ENCODE results near the gene SUSD3. TPM values are rescaled to one million over a fixed set of nuclear protein-coding genes. Genes with fewer than 3 reads are reported as not detected.

SUSD3 gene
- total and polyA plus RNA-seq, 2 donors (not counting 1 experiment from before 2014, with no cell fraction given), result 0.17 to 4.6 TPM

DNA sequence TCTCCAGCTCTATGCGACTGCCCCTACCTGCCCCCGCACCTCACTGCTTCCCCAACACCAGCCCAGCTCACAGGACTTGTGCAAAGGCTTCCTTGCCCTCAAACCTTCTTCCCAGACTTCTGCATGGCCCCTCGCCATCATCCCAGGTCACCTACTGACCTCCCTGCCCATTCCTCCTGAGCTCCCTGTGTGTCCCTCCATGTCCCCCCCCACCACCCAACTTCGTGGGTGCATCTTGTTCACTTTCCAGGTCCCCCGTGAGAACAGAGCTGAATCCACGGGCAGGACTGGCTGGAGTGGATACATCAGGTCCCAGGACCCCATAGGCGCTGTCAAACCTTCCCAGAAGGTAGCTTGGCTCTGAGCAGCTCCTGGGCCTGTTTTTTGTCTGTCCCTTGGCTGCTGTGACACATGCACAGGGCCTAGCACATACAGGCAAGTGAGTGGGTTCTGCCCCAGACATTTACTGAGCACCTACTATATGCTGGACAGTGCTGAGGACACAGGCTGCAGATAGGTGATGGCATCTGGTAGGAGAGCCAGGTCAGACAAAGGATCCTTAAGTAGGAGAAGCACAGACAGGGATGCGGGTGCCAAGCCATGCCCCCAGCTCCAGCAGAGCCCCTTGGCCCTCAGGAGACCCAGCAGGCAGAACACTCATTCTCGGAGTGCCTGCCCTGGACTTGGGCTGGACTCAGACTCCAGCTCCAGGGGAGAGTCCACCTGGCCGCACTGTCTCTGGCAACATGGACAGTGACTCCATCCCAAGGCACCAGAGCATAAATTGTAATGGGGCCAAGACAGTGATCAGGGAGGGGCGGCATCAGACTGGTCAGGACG, 60.6 kb downstream of the SUSD3 start:
- H3K79me2 ChIP-seq (ENCODE audit: control insufficient read depth, insufficient read depth, low read length), result no peaks in the 10 kb centered on the region
- H3K9me3 ChIP-seq (ENCODE audit: control insufficient read depth, insufficient read depth, low read depth, low read length), result no peaks in the 10 kb centered on the region
- H3K27me3 ChIP-seq (ENCODE audit: control insufficient read depth, insufficient read depth, low read length), result no peaks in the 10 kb centered on the region
- TF ChIP-seq CTCF (conservative IDR thresholded peaks at IDR 0.05 in 1 of 2, IDR thresholded peaks at IDR 0.05 in 1 of 2; ENCODE audit: low read depth in 1 of 2, low read length in 2 of 2) (no peak), EZH2 (IDR thresholded peaks at IDR 0.05; ENCODE audit: low read length, missing control alignments) (no peak)
- no peak overlapping the region for H3K9ac ChIP-seq (ENCODE audit: insufficient read depth, low read length)
- H4K20me1 ChIP-seq (ENCODE audit: control insufficient read depth, extremely low read depth, insufficient read depth, low read length), result no peaks in the 10 kb centered on the region
- H3K4me1 ChIP-seq (ENCODE audit: control insufficient read depth, extremely low read depth, insufficient read depth, low read length), result peaks cover 8% of the 10 kb centered on the region
- H3K36me3 ChIP-seq (ENCODE audit: control insufficient read depth, insufficient read depth, low read length), result peaks cover 4% of the 10 kb centered on the region
- no peak overlapping the region for H3K4me2 ChIP-seq (ENCODE audit: extremely low read depth, insufficient read depth, low read length)
- H2AFZ ChIP-seq (ENCODE audit: low read length), result no peak overlapping the region
- no peak for DNase-seq (ENCODE audit: low read depth in 2 of 2)
- peak overlapping the region; percentile 42 for H3K27ac ChIP-seq (ENCODE audit: insufficient read depth, low read length)
- no peak overlapping the region for H3K4me3 ChIP-seq (replicated peaks in 1 of 4; ENCODE audit: control extremely low read depth in 1 of 4, insufficient read depth in 1 of 4, low read depth in 3 of 4, low read length in 4 of 4)

GRCh38 chr9:93119703-93119952, 61.1 kb downstream of the SUSD3 start:
- Histone ChIP-seq H3K4me3 (replicated peaks in 1 of 4; ENCODE audit: control extremely low read depth in 1 of 4, insufficient read depth in 1 of 4, low read depth in 3 of 4, low read length in 4 of 4) (no peak overlapping the region), H3K9ac (ENCODE audit: insufficient read depth, low read length) (no peak overlapping the region), H3K36me3 (ENCODE audit: control insufficient read depth, insufficient read depth, low read length) (peaks cover under 1% of the 10 kb centered on the region), H2AFZ (ENCODE audit: low read length) (no peak overlapping the region), H3K27me3 (ENCODE audit: control insufficient read depth, insufficient read depth, low read length) (no peaks in the 10 kb centered on the region), H4K20me1 (ENCODE audit: control insufficient read depth, extremely low read depth, insufficient read depth, low read length) (no peaks in the 10 kb centered on the region), H3K4me1 (ENCODE audit: control insufficient read depth, extremely low read depth, insufficient read depth, low read length) (peaks cover 8% of the 10 kb centered on the region), H3K9me3 (ENCODE audit: control insufficient read depth, insufficient read depth, low read depth, low read length) (no peaks in the 10 kb centered on the region), H3K27ac (ENCODE audit: insufficient read depth, low read length) (peak overlapping the region; percentile 42), H3K4me2 (ENCODE audit: extremely low read depth, insufficient read depth, low read length) (no peak overlapping the region), H3K79me2 (ENCODE audit: control insufficient read depth, insufficient read depth, low read length) (no peaks in the 10 kb centered on the region)
- TF ChIP-seq CTCF (conservative IDR thresholded peaks at IDR 0.05 in 1 of 2, IDR thresholded peaks at IDR 0.05 in 1 of 2; ENCODE audit: low read depth in 1 of 2, low read length in 2 of 2) (no peak), EZH2 (IDR thresholded peaks at IDR 0.05; ENCODE audit: low read length, missing control alignments) (no peak)
- no peak for DNase-seq (ENCODE audit: low read depth in 2 of 2)

DNA sequence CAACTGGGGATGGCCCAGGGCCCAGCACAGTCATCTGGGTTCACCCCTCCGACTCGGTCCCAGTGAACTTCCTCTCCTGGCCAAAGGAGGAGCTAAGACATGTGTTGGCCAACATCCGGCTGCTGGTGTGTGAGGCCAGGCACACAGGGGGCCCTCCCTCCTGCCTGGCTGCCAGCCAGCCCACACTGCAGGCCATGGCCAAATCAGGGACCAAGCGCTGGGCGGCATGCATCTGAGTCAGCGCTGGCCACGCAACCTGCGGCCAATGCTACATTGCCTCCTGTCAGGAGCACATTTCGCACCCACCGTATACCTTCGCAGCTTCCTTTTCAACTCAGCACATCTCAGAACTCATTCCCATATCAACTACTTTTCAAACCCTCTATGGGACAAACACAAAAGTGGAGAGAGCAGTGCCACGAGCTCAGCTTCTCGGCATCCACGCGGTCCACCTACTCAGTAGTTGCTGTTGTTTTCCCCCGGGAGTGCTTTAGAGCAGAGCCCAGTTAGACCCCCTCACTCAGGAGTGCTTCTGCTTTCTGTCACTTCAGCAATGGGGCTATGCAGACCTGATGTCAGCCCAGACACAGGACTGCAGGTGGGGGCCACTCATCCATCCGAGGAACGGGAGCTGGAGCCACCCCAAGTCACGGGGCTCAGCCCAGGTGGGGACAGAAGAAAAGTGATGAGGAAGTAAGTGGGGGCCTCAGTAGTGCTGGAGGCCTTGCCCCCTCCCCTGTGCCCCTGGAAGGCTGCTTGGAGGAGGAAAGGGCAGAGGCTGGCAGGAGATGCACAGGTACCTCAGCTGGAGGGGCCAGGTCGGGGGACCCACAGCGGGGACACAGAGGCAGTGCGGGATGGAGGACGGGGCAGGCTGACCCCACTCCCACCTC, 61.7 kb downstream of the SUSD3 start:
- Histone ChIP-seq H3K9me3 (ENCODE audit: control insufficient read depth, insufficient read depth, low read depth, low read length) (no peaks in the 10 kb centered on the region), H2AFZ (ENCODE audit: low read length) (no peak overlapping the region), H3K79me2 (ENCODE audit: control insufficient read depth, insufficient read depth, low read length) (no peaks in the 10 kb centered on the region), H3K4me1 (ENCODE audit: control insufficient read depth, extremely low read depth, insufficient read depth, low read length) (peaks cover 8% of the 10 kb centered on the region), H3K4me2 (ENCODE audit: extremely low read depth, insufficient read depth, low read length) (no peak overlapping the region), H3K36me3 (ENCODE audit: control insufficient read depth, insufficient read depth, low read length) (peaks cover 2% of the 10 kb centered on the region), H3K27me3 (ENCODE audit: control insufficient read depth, insufficient read depth, low read length) (no peaks in the 10 kb centered on the region), H3K9ac (ENCODE audit: insufficient read depth, low read length) (no peak overlapping the region), H3K4me3 (replicated peaks in 1 of 4; ENCODE audit: control extremely low read depth in 1 of 4, insufficient read depth in 1 of 4, low read depth in 3 of 4, low read length in 4 of 4) (no peak overlapping the region), H4K20me1 (ENCODE audit: control insufficient read depth, extremely low read depth, insufficient read depth, low read length) (no peaks in the 10 kb centered on the region), H3K27ac (ENCODE audit: insufficient read depth, low read length) (peak overlapping the region; percentile 42)
- DNase-seq (ENCODE audit: low read depth in 2 of 2), result peak; percentile 96
- TF ChIP-seq EZH2 (IDR thresholded peaks at IDR 0.05; ENCODE audit: low read length, missing control alignments) (no peak), CTCF (conservative IDR thresholded peaks at IDR 0.05 in 1 of 2, IDR thresholded peaks at IDR 0.05 in 1 of 2; ENCODE audit: low read depth in 1 of 2, low read length in 2 of 2) (peak; percentile 32 to 60)
